ENCODE measurements around the gene BIRC2.

GRCh38 chr11:102423936-102424335 lies 76.9 kb downstream of the BIRC2 start:
- TF ChIP-seq CTCF (IDR thresholded peaks at IDR 0.05; ENCODE audit: insufficient read depth, low read depth, low read length) (no peak), EZH2 (IDR thresholded peaks at IDR 0.05; ENCODE audit: insufficient read depth, low read length) (no peak)

Data from astrocyte (in vitro differentiated cells and primary cell).